ENCODE results near the gene TAOK2. TPM values are rescaled to one million over a fixed set of nuclear protein-coding genes. Genes with fewer than 3 reads are reported as not detected.
A peak's percentile ranks its signal among the peaks of the same experiment; 100 is the strongest.

The TAOK2 gene
- polyA plus RNA-seq, 2 of the 4 experiments (the other 2 are of a cell fraction) = 13.7 to 30.8 TPM

DNA sequence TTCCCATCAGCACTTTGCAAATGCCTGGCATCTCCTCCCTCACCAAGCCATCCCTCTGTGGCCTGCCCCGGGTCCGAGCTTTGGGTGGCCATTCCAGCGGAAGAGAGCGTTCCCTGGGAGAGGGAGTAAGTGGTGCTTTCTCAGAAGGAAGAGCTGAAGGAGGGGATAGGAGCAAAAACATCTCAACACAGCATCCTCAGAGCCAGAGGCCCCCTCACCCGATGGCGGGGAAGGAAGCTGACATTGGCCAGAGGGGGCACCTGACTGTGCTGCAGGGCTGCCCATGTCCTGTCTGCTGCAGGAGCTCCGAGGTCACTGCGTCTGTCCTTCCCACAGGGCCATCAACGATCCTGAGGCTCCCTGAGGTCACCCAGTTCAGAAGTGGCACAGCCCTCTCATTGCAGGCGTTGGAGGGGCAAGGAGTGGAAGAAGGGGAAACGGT, 57.8 kb downstream of the TAOK2 start:
- CTCF ChIA-PET = interaction anchor here (0.6 to 5.0 kb wide), 71 partner anchors 9 to 1063 kb away, joined by 3 to 61 read pairs (median 5); partner anchors contain the start of genes ALDOA, C16orf92, CDIPT and DOC2A
- peak overlapping the region; percentile 34 for H3K4me3 ChIP-seq
- POLR2A ChIA-PET = no interaction called here

DNA sequence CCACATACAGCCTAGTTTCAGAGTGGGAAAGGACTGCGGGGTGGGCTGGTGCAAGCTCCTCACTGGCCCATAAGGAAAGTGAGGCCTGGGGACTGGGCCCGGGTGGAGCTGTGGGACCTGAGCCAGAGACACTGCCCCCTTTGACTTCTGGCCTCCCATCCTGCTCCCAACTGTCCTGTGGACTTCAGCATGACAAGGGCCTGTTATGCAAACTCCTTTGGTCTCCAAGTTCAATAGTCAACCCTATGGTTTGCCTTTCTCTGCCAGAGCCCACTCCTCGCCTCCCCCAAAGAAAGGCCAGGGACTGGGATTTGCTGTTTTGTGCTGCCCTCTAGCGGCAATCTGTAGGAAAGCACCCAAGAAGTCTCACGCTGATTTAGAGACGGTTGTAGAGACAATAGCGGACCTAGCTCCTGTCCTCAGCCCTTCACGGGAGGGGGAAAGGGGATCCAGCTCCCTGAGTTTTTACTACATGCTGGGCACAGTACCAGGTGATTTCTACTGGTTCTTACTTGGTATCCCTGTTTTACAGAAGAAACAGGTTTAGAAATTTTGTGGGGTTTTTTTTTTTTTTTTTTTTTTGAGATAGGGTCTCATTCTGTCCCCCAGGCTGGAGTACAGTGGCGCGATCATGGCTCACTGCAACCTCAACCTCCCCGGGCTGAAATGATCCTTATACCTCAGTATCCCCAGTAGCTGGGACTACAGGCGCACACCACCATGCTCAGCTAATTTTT, 58.6 kb downstream of the TAOK2 start:
- DNase-seq (ENCODE audit: low read depth in 1 of 2, low spot score in 1 of 2) = peak in 1 of 2 experiments; percentile 79
- TF ChIP-seq, protein P1, sequence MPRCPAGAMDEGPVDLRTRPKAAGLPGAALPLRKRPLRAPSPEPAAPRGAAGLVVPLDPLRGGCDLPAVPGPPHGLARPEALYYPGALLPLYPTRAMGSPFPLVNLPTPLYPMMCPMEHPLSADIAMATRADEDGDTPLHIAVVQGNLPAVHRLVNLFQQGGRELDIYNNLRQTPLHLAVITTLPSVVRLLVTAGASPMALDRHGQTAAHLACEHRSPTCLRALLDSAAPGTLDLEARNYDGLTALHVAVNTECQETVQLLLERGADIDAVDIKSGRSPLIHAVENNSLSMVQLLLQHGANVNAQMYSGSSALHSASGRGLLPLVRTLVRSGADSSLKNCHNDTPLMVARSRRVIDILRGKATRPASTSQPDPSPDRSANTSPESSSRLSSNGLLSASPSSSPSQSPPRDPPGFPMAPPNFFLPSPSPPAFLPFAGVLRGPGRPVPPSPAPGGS (IDR thresholded peaks at IDR 0.05) = no peak
- TF ChIP-seq FOXS1 (CRISPR knock-in tag; IDR thresholded peaks at IDR 0.05) (no peak), SMC3 (IDR thresholded peaks at IDR 0.05) (peak; percentile 72), RAD21 (conservative IDR thresholded peaks at IDR 0.05 in 1 of 2, IDR thresholded peaks at IDR 0.05 in 1 of 2) (peak; percentile 91 to 94), HOXB13 (CRISPR knock-in tag; IDR thresholded peaks at IDR 0.05; ENCODE audit: low read depth) (no peak), RNF2 (IDR thresholded peaks at IDR 0.05; ENCODE audit: borderline replicate concordance, low read depth) (no peak), POLR2AphosphoS2 (conservative IDR thresholded peaks at IDR 0.05; ENCODE audit: low read length) (no peak)
- TF ChIP-seq, protein P2, sequence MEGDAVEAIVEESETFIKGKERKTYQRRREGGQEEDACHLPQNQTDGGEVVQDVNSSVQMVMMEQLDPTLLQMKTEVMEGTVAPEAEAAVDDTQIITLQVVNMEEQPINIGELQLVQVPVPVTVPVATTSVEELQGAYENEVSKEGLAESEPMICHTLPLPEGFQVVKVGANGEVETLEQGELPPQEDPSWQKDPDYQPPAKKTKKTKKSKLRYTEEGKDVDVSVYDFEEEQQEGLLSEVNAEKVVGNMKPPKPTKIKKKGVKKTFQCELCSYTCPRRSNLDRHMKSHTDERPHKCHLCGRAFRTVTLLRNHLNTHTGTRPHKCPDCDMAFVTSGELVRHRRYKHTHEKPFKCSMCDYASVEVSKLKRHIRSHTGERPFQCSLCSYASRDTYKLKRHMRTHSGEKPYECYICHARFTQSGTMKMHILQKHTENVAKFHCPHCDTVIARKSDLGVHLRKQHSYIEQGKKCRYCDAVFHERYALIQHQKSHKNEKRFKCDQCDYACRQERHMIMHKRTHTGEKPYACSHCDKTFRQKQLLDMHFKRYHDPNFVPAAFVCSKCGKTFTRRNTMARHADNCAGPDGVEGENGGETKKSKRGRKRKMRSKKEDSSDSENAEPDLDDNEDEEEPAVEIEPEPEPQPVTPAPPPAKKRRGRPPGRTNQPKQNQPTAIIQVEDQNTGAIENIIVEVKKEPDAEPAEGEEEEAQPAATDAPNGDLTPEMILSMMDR (IDR thresholded peaks at IDR 0.05) = peak; percentile 91
- TF ChIP-seq, protein P3, sequence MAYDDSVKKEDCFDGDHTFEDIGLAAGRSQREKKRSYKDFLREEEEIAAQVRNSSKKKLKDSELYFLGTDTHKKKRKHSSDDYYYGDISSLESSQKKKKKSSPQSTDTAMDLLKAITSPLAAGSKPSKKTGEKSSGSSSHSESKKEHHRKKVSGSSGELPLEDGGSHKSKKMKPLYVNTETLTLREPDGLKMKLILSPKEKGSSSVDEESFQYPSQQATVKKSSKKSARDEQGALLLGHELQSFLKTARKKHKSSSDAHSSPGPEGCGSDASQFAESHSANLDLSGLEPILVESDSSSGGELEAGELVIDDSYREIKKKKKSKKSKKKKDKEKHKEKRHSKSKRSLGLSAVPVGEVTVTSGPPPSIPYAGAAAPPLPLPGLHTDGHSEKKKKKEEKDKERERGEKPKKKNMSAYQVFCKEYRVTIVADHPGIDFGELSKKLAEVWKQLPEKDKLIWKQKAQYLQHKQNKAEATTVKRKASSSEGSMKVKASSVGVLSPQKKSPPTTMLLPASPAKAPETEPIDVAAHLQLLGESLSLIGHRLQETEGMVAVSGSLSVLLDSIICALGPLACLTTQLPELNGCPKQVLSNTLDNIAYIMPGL (CRISPR knock-in tag; IDR thresholded peaks at IDR 0.05; ENCODE audit: borderline replicate concordance) = no peak
- no peak overlapping the region for H3K4me2 ChIP-seq
- H3K4me1 ChIP-seq = 0 out of 3 replicates have a peak, but pooled peaks cover 7% of the 10 kb centered on the region
- H3K9me3 ChIP-seq = no peaks in the 10 kb centered on the region
- H3K4me3 ChIP-seq = no peak overlapping the region
- ChIA-PET POLR2A (interaction anchor here (0.7 to 0.9 kb wide), 2 partner anchors 33 to 217 kb away, joined by 6 to 12 read pairs; partner anchors contain the start of genes ALDOA and PAGR1), CTCF (interaction anchor here (0.6 to 5.0 kb wide), 84 partner anchors 9 to 1064 kb away, joined by 3 to 61 read pairs (median 5); partner anchors contain the start of genes ALDOA, C16orf92, CDIPT and DOC2A)
- ATAC-seq = peak in 1 of 2 experiments; percentile 75; a peak in 3 of 6 replicates
- WGBS (ENCODE audit: missing lambda C conversion rate) = 11% methylated on average over 11 of the region's 12 CpGs
- no peak for FAIRE-seq
- no peak overlapping the region for H3K27ac ChIP-seq

More for the DNA sequence above, 57.8 kb downstream of the TAOK2 start:
- TF ChIP-seq ZNF302 (CRISPR knock-in tag; IDR thresholded peaks at IDR 0.05) (no peak), HOXA7 (CRISPR knock-in tag; IDR thresholded peaks at IDR 0.05) (no peak), MAZ (IDR thresholded peaks at IDR 0.05; ENCODE audit: borderline replicate concordance, low read depth, low read length) (no peak), ZFP36 (IDR thresholded peaks at IDR 0.05; ENCODE audit: borderline replicate concordance, partially characterized antibody) (no peak), RAD21 (conservative IDR thresholded peaks at IDR 0.05 in 1 of 2, IDR thresholded peaks at IDR 0.05 in 1 of 2) (no peak), FOSL2 (IDR thresholded peaks at IDR 0.05) (no peak), FOSL2 (CRISPR knock-in tag; IDR thresholded peaks at IDR 0.05) (no peak), TP53 (CRISPR knock-in tag; IDR thresholded peaks at IDR 0.05) (no peak), CHD4 (IDR thresholded peaks at IDR 0.05; ENCODE audit: borderline replicate concordance) (no peak), MYC (IDR thresholded peaks at IDR 0.05; ENCODE audit: borderline replicate concordance, low read length) (no peak), NFE2L2 (conservative IDR thresholded peaks at IDR 0.05; ENCODE audit: low read length) (no peak), POLR2A (IDR thresholded peaks at IDR 0.05; ENCODE audit: low read length) (no peak), CBX8 (IDR thresholded peaks at IDR 0.05) (no peak), SMC3 (IDR thresholded peaks at IDR 0.05) (no peak), FOXS1 (CRISPR knock-in tag; IDR thresholded peaks at IDR 0.05) (no peak), HEYL (CRISPR knock-in tag; IDR thresholded peaks at IDR 0.05) (no peak), EHMT2 (IDR thresholded peaks at IDR 0.05; ENCODE audit: low read depth) (no peak)
- TF ChIP-seq, protein P3 (CRISPR knock-in tag; IDR thresholded peaks at IDR 0.05; ENCODE audit: borderline replicate concordance) = no peak
- TF ChIP-seq, protein P2 (IDR thresholded peaks at IDR 0.05) = no peak
- peak overlapping the region in 1 of 2 experiments; percentile 75; a peak in 3 of 6 replicates for H3K27ac ChIP-seq
- H3K4me2 ChIP-seq = peak overlapping the region; percentile 79
- no peak for DNase-seq (ENCODE audit: low read depth in 1 of 2, low spot score in 1 of 2)
- peak in 1 of 2 experiments; percentile 16; a peak in 3 of 6 replicates for ATAC-seq
- H3K4me1 ChIP-seq = 0 out of 3 replicates have a peak, but pooled peaks cover 7% of the 10 kb centered on the region
- no peaks in the 10 kb centered on the region for H3K9me3 ChIP-seq
- 62% methylated on average over 11 of the region's 11 CpGs for WGBS (ENCODE audit: missing lambda C conversion rate)
- no peak for FAIRE-seq

Measured in A549 (cell line).